CD14-positive monocyte (primary cell): ENCODE data around the gene FBXW7. TPM values are rescaled to one million over a fixed set of nuclear protein-coding genes. Genes with fewer than 3 reads are reported as not detected.

Experiments
- DNase-seq, 3 donors: peaks; one replicate each; pipeline ENCODE4 v3.0.0-alpha.2; 2011 to 2022
- H2AFZ ChIP-seq: 2 replicates; pipeline ENCODE4 v1.6.0; 2012; ENCODE audit warnings: mild to moderate bottlenecking, low read depth, low read length, inconsistent platforms; ENCODE audit not compliant: insufficient read depth, poor library complexity, severe bottlenecking
- H3K27ac ChIP-seq, 2 donors: 1 replicate in 1 of 2; 2 replicates in 1 of 2; pipeline ENCODE4 v1.5.1; 2012 to 2013; ENCODE audit warnings: low read length in 2 of 2, control low read depth in 1 of 2, inconsistent platforms in 1 of 2, low read depth in 1 of 2, mild to moderate bottlenecking in 1 of 2
- H3K27me3 ChIP-seq, 2 donors: one replicate each; pipeline versions ENCODE4 v1.6.0 to v1.6.1; 2011 to 2013; ENCODE audit warnings: low read length in 2 of 2; ENCODE audit not compliant: control insufficient read depth in 2 of 2, insufficient read depth in 2 of 2
- H3K36me3 ChIP-seq, 2 donors: replicated peaks in 1 of 2; 1 replicate in 1 of 2; 2 replicates in 1 of 2; pipeline versions ENCODE4 v1.5.1 to v1.6.1; 2012 to 2013; ENCODE audit warnings: low read length in 2 of 2, control low read depth in 1 of 2, inconsistent platforms in 1 of 2, mild to moderate bottlenecking in 1 of 2; ENCODE audit not compliant: insufficient read depth in 2 of 2, control insufficient read depth in 1 of 2
- H3K4me1 ChIP-seq, 2 donors: 1 replicate in 1 of 2; 2 replicates in 1 of 2; pipeline versions ENCODE4 v1.5.1 to v1.6.1; 2012 to 2013; ENCODE audit warnings: low read length in 2 of 2, control low read depth in 1 of 2, inconsistent platforms in 1 of 2, mild to moderate bottlenecking in 1 of 2, moderate library complexity in 1 of 2; ENCODE audit not compliant: insufficient read depth in 2 of 2, control insufficient read depth in 1 of 2
- H3K4me2 ChIP-seq: replicated peaks from 2 replicates; pipeline ENCODE3; 2012; ENCODE audit warnings: low read length, moderate library complexity, mild to moderate bottlenecking; ENCODE audit not compliant: poor library complexity, severe bottlenecking; ENCODE audit errors: extremely low read depth
- H3K4me3 ChIP-seq, 3 experiments: fragments of 200-600 bp in 1 of 3; sonication (generic) in 1 of 3; replicated peaks in 1 of 3; 1 replicate in 2 of 3; 2 replicates in 1 of 3; pipeline ENCODE4 v1.5.1; 2011 to 2013; ENCODE audit warnings: low read length in 3 of 3, mild to moderate bottlenecking in 3 of 3, control low read depth in 2 of 3, low read depth in 2 of 3, inconsistent platforms in 1 of 3, moderate library complexity in 1 of 3
- H3K79me2 ChIP-seq: 2 replicates; pipeline ENCODE4 v1.6.0; 2012; ENCODE audit warnings: mild to moderate bottlenecking, control low read depth, inconsistent platforms, low read length, moderate library complexity; ENCODE audit not compliant: insufficient read depth
- H3K9ac ChIP-seq: 2 replicates; pipeline ENCODE4 v1.6.0; 2017; ENCODE audit warnings: low read length, mild to moderate bottlenecking; ENCODE audit not compliant: insufficient read depth, poor library complexity, severe bottlenecking
- H3K9me3 ChIP-seq, 2 donors: replicated peaks in 1 of 2; 1 replicate in 1 of 2; 2 replicates in 1 of 2; pipeline versions ENCODE4 v1.5.1 to v1.6.1; 2012 to 2013; ENCODE audit warnings: low read length in 2 of 2, control low read depth in 1 of 2; ENCODE audit not compliant: control insufficient read depth in 1 of 2, insufficient read depth in 1 of 2
- H4K20me1 ChIP-seq: 2 replicates; pipeline ENCODE4 v1.6.0; 2012; ENCODE audit warnings: mild to moderate bottlenecking, low read length, control low read depth, moderate library complexity; ENCODE audit not compliant: insufficient read depth
- H3K27ac Mint-ChIP-seq, 7 donors: one replicate each; pipeline ENCODE4 v1.8.0; 2020; ENCODE audit warnings: mild to moderate bottlenecking in 7 of 7, mixed read lengths in 7 of 7, moderate library complexity in 6 of 7, inconsistent platforms in 2 of 7
- H3K27me3 Mint-ChIP-seq, 3 donors: one replicate each; pipeline ENCODE4 v1.8.0; 2021 to 2022; ENCODE audit warnings: low read depth in 3 of 3, mild to moderate bottlenecking in 3 of 3, mixed read lengths in 3 of 3, moderate library complexity in 3 of 3, inconsistent platforms in 1 of 3
- H3K36me3 Mint-ChIP-seq, 2 donors: one replicate each; pipeline ENCODE4 v1.8.0; 2020; ENCODE audit warnings: mixed read lengths in 2 of 2, inconsistent platforms in 1 of 2, mild to moderate bottlenecking in 1 of 2
- H3K4me1 Mint-ChIP-seq: one replicate; pipeline ENCODE4 v1.8.0; 2020; ENCODE audit warnings: mild to moderate bottlenecking, mixed read lengths
- H3K4me3 Mint-ChIP-seq, 2 donors: one replicate each; pipeline ENCODE4 v1.8.0; 2020; ENCODE audit warnings: mild to moderate bottlenecking in 2 of 2, mixed read lengths in 2 of 2, moderate library complexity in 1 of 2
- H3K9me3 Mint-ChIP-seq, 7 donors: one replicate each; pipeline ENCODE4 v1.8.0; 2020 to 2022; ENCODE audit warnings: mixed read lengths in 7 of 7, mild to moderate bottlenecking in 6 of 7, moderate library complexity in 6 of 7, inconsistent platforms in 2 of 7
- CTCF ChIP-seq: fragments of 200-600 bp; IDR thresholded peaks from one replicate; pipeline ENCODE4 v1.8.0; 2022; ENCODE audit warnings: antibody characterized with exemption, mild to moderate bottlenecking
- WGBS: methylation state at CpG from one replicate; pipeline ENCODE4 v1.1.5; 2013; ENCODE audit warnings: missing lambda C conversion rate; ENCODE audit not compliant: insufficient coverage; 5-methylcytosine and 5-hydroxymethylcytosine counted together
- intact Hi-C, 2 donors: fragments of 100-400 bp; cut with micrococcal nuclease; formaldehyde crosslinking; loops; one replicate each; pipeline versions ENCODE4 v1.15.0 to v1.15.1; 2023
- polyA plus RNA-seq, 3 donors: library from polyadenylated mRNA; depleted of rRNA in 1 of 3; unstranded in 2 of 3; stranded (reverse) in 1 of 3; fragments of 300-500 nt in 2 of 3; fragments of >200 nt in 1 of 3; fragmentation: Illumina TruSeq in 2 of 3; gene quantifications; 1 replicate in 2 of 3; 2 replicates in 1 of 3; pipeline ENCODE4 v1.2.3, GENCODE V29; 2012 to 2021

Gene FBXW7
- polyA plus RNA-seq, 3 donors: 25.1 to 44.9 (median 35.6) TPM

- WGBS: no CpG with 5 or more reads among the region's 3 CpGs
- H3K36me3 Mint-ChIP-seq: no peaks in the 10 kb centered on the region
Observed at GRCh38 chr4:152289541-152289940, 246.4 kb downstream of the FBXW7 start.

GRCh38 chr4:152283801-152284470, 252.0 kb downstream of the FBXW7 start:
- H3K27ac ChIP-seq: no peak overlapping the region
- WGBS: no CpG with 5 or more reads among the region's 2 CpGs

More at GRCh38 chr4:152289541-152289940, 246.4 kb downstream of the FBXW7 start:
- H3K9ac ChIP-seq: no peak overlapping the region
- Mint-ChIP-seq H3K9me3 (peaks cover 0 to 4% (median 0%) of the 10 kb centered on the region in 7 donors), H3K4me1 (no peaks in the 10 kb centered on the region), H3K4me3 (no peak overlapping the region), H3K27me3 (peaks cover 0 to 3% (median 0%) of the 10 kb centered on the region in 3 donors), H3K27ac (no peak overlapping the region)
- no peak overlapping the region for H2AFZ ChIP-seq
- no peaks in the 10 kb centered on the region for H3K27me3 ChIP-seq
- H3K4me2 ChIP-seq: no peak overlapping the region
- no peaks in the 10 kb centered on the region for H3K9me3 ChIP-seq
- no peak for TF ChIP-seq CTCF
- no peaks in the 10 kb centered on the region for H3K79me2 ChIP-seq
- no peak overlapping the region for H3K4me3 ChIP-seq
- H3K4me1 ChIP-seq: no peaks in the 10 kb centered on the region
- no peak overlapping the region for H3K27ac ChIP-seq
- intact Hi-C loops: no loop called here
- no peaks in the 10 kb centered on the region for H4K20me1 ChIP-seq
- no peak for DNase-seq
- no peaks in the 10 kb centered on the region for H3K36me3 ChIP-seq

More at GRCh38 chr4:152283801-152284470, 252.0 kb downstream of the FBXW7 start:
- no peak for TF ChIP-seq CTCF
- Mint-ChIP-seq H3K4me1 (no peaks in the 10 kb centered on the region), H3K36me3 (no peaks in the 10 kb centered on the region), H3K4me3 (no peak overlapping the region), H3K27me3 (peaks cover 2 to 4% (median 3%) of the 10 kb centered on the region in 3 donors), H3K27ac (no peak overlapping the region), H3K9me3 (peaks cover 0 to 4% (median 0%) of the 10 kb centered on the region in 7 donors)
- Histone ChIP-seq H3K9ac (no peak overlapping the region), H3K36me3 (no peaks in the 10 kb centered on the region), H3K4me1 (no peaks in the 10 kb centered on the region), H2AFZ (no peak overlapping the region), H3K27me3 (no peaks in the 10 kb centered on the region), H3K4me2 (no peak overlapping the region), H3K79me2 (no peaks in the 10 kb centered on the region), H3K9me3 (no peaks in the 10 kb centered on the region), H4K20me1 (no peaks in the 10 kb centered on the region), H3K4me3 (no peak overlapping the region)
- intact Hi-C loops: no loop called here
- no peak for DNase-seq
